NB4 (cell line): ENCODE measurements around the gene PPP6C.
"Not testable (repeated sequence)": the region's sequence is repeated elsewhere in the genome, so short reads cannot be mapped to it uniquely, and the experiment has no call there.

Experiments
- DNase-seq: peaks from one replicate; pipeline ENCODE4 v3.0.0; 2010; ENCODE audit warnings: low read depth
- H3K4me3 ChIP-seq: one replicate; pipeline ENCODE4 v1.5.1; 2011; ENCODE audit warnings: mild to moderate bottlenecking, low read depth, low read length, moderate library complexity
- CTCF ChIP-seq: IDR thresholded peaks from one replicate; pipeline ENCODE4 v1.5.1; 2012; ENCODE audit warnings: low read depth, low read length
- MAX ChIP-seq: IDR thresholded peaks from 2 replicates; pipeline ENCODE4 v1.6.1; 2011; ENCODE audit warnings: low read depth, low read length
- MYC ChIP-seq: IDR thresholded peaks from 2 replicates; pipeline ENCODE4 v1.6.1; 2011; ENCODE audit warnings: low read depth, low read length
- POLR2A ChIP-seq: IDR thresholded peaks from 2 replicates; pipeline ENCODE4 v1.6.1; 2011; ENCODE audit warnings: mild to moderate bottlenecking; ENCODE audit not compliant: insufficient read length; ENCODE audit errors: extremely low read depth

PPP6C gene

GRCh38 chr9:125169895-125170294 lies 19.7 kb downstream of the PPP6C start:
- H3K4me3 ChIP-seq = no peak overlapping the region
- TF ChIP-seq CTCF (no peak), MYC (no peak), POLR2A (no peak), MAX (no peak)
- DNase-seq = no peak

- DNase-seq = no peak
- no peak overlapping the region for H3K4me3 ChIP-seq
- TF ChIP-seq MAX (no peak), CTCF (no peak), POLR2A (no peak), MYC (no peak)
Measured at GRCh38 chr9:125166762-125167161, 22.8 kb downstream of the PPP6C start.

- DNase-seq = not testable (repeated sequence)
Measured at GRCh38 chr9:125162891-125163290, 26.7 kb downstream of the PPP6C start.

GRCh38 chr9:125161284-125161918 lies 28.2 kb downstream of the PPP6C start:
- DNase-seq = no peak
- H3K4me3 ChIP-seq = no peak overlapping the region
- no peak for TF ChIP-seq POLR2A
- no peak for TF ChIP-seq MYC
- no peak for TF ChIP-seq CTCF
- TF ChIP-seq MAX = no peak

More at GRCh38 chr9:125162891-125163290, 26.7 kb downstream of the PPP6C start:
- H3K4me3 ChIP-seq = not testable (repeated sequence)

GRCh38 chr9:125160750-125161149 lies 28.9 kb downstream of the PPP6C start:
- no peak overlapping the region for H3K4me3 ChIP-seq
- no peak for DNase-seq
- TF ChIP-seq CTCF = no peak
- TF ChIP-seq MYC = no peak
- no peak for TF ChIP-seq POLR2A
- TF ChIP-seq MAX = no peak

GRCh38 chr9:125156551-125156950 lies 33.1 kb downstream of the PPP6C start:
- no peak for TF ChIP-seq MYC
- no peak for TF ChIP-seq CTCF
- TF ChIP-seq MAX = no peak
- no peak for TF ChIP-seq POLR2A
- no peak for DNase-seq
- H3K4me3 ChIP-seq = no peak overlapping the region
